ENCODE data around the gene MCM10.

GRCh38 chr10:13241613-13242012 is 80.3 kb downstream of the MCM10 start:
- TF ChIP-seq CTCF (IDR thresholded peaks at IDR 0.05) (no peak), EP300 (IDR thresholded peaks at IDR 0.05) (no peak), POLR2A (IDR thresholded peaks at IDR 0.05) (no peak), POLR2AphosphoS5 (IDR thresholded peaks at IDR 0.05) (no peak)
